IPS-15b (cell line): ENCODE results near the gene PHACTR3.
A peak's percentile ranks its signal among the peaks of the same experiment; 100 is the strongest.

Source experiments
- H3K27me3 ChIP-seq: one replicate; pipeline ENCODE4 v1.6.1; 2013; ENCODE audit warnings: low read length; ENCODE audit not compliant: control insufficient read depth, insufficient read depth
- H3K36me3 ChIP-seq: one replicate; pipeline ENCODE4 v1.6.1; 2013; ENCODE audit warnings: low read length; ENCODE audit not compliant: control insufficient read depth, insufficient read depth
- H3K4me1 ChIP-seq: one replicate; pipeline ENCODE4 v1.6.1; 2013; ENCODE audit warnings: mild to moderate bottlenecking, low read length; ENCODE audit not compliant: control insufficient read depth, insufficient read depth
- H3K4me3 ChIP-seq: one replicate; pipeline ENCODE4 v1.5.1; 2013; ENCODE audit warnings: low read depth, low read length
- H3K9ac ChIP-seq: one replicate; pipeline ENCODE4 v1.6.1; 2013; ENCODE audit warnings: low read depth, mild to moderate bottlenecking, low read length
- H3K9me3 ChIP-seq: one replicate; pipeline ENCODE4 v1.6.1; 2013; ENCODE audit warnings: mild to moderate bottlenecking, low read length; ENCODE audit not compliant: control insufficient read depth, insufficient read depth

PHACTR3 gene

GRCh38 chr20:59600472-59600871 lies 3.9 kb upstream of the PHACTR3 start:
- no peak overlapping the region for H3K4me3 ChIP-seq
- no peak overlapping the region for H3K9ac ChIP-seq
- no peaks in the 10 kb centered on the region for H3K9me3 ChIP-seq
- peaks cover 52% of the 10 kb centered on the region for H3K27me3 ChIP-seq
- no peaks in the 10 kb centered on the region for H3K36me3 ChIP-seq
- no peaks in the 10 kb centered on the region for H3K4me1 ChIP-seq

GRCh38 chr20:59602546-59603080 lies 1.7 kb upstream of the PHACTR3 start:
- Histone ChIP-seq H3K27me3 (peaks cover 70% of the 10 kb centered on the region), H3K4me1 (no peaks in the 10 kb centered on the region), H3K9me3 (no peaks in the 10 kb centered on the region), H3K36me3 (no peaks in the 10 kb centered on the region), H3K9ac (no peak overlapping the region), H3K4me3 (no peak overlapping the region)

DNA sequence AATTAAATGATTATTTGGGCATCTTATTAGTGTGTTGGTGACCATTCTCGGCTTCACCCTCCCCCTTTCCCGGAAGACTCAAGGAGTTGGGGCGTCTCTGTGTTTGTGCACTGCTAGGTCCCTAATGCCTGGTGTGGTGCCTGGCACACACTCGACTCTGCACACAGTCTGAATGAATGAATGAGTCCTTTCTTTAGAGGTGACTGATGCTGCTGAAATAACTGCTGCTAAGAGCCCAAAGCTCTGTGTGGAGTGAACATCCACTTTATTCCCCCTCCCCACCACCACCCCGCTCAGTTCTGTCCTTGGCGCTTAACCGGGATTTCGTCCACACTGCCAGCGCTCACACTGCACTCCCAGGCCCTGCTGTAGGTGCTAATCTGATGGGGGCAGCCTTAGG lies 1.2 kb upstream of the PHACTR3 start:
- peak overlapping the region; percentile 30 for H3K4me3 ChIP-seq
- H3K9me3 ChIP-seq = no peaks in the 10 kb centered on the region
- no peak overlapping the region for H3K9ac ChIP-seq
- H3K4me1 ChIP-seq = no peaks in the 10 kb centered on the region
- H3K27me3 ChIP-seq = peaks cover 73% of the 10 kb centered on the region
- no peaks in the 10 kb centered on the region for H3K36me3 ChIP-seq

- H3K9ac ChIP-seq = no peak overlapping the region
- H3K4me1 ChIP-seq = no peaks in the 10 kb centered on the region
- H3K36me3 ChIP-seq = no peaks in the 10 kb centered on the region
- H3K9me3 ChIP-seq = no peaks in the 10 kb centered on the region
- peaks cover 78% of the 10 kb centered on the region for H3K27me3 ChIP-seq
- H3K4me3 ChIP-seq = peak overlapping the region; percentile 45
Measured at GRCh38 chr20:59604741-59605600, 631 bp downstream of the PHACTR3 start.

- no peaks in the 10 kb centered on the region for H3K9me3 ChIP-seq
- peak overlapping the region; percentile 45 for H3K4me3 ChIP-seq
- H3K27me3 ChIP-seq = peaks cover 73% of the 10 kb centered on the region
- no peaks in the 10 kb centered on the region for H3K36me3 ChIP-seq
- H3K4me1 ChIP-seq = no peaks in the 10 kb centered on the region
- no peak overlapping the region for H3K9ac ChIP-seq
Measured at GRCh38 chr20:59605601-59606364, 1.4 kb downstream of the PHACTR3 start.

DNA sequence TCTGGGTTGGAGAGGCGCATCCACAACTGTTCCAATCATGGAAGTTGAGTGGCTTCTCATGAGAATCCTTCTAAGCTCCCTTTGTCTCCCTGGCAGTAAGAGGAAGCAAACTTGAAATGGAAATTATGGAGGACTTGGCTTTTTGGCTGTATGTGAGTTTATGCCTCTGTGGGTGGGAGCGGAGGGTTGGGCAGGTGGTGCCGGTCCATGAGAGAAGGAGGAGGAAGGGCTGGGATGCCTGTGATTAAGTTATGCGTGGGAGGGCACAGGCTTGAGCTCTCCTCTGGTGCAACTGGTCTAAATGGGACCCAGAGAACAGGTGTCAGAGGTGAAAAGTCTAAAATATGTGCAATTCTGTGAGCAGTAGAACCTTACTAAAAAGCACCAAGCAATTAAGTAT lies 2.2 kb downstream of the PHACTR3 start:
- Histone ChIP-seq H3K4me1 (no peaks in the 10 kb centered on the region), H3K4me3 (no peak overlapping the region), H3K9me3 (no peaks in the 10 kb centered on the region), H3K36me3 (no peaks in the 10 kb centered on the region), H3K27me3 (peaks cover 66% of the 10 kb centered on the region), H3K9ac (no peak overlapping the region)

GRCh38 chr20:59608396-59608795 lies 4.1 kb downstream of the PHACTR3 start:
- Histone ChIP-seq H3K9ac (no peak overlapping the region), H3K9me3 (no peaks in the 10 kb centered on the region), H3K4me3 (no peak overlapping the region), H3K27me3 (peaks cover 48% of the 10 kb centered on the region), H3K36me3 (no peaks in the 10 kb centered on the region), H3K4me1 (no peaks in the 10 kb centered on the region)

DNA sequence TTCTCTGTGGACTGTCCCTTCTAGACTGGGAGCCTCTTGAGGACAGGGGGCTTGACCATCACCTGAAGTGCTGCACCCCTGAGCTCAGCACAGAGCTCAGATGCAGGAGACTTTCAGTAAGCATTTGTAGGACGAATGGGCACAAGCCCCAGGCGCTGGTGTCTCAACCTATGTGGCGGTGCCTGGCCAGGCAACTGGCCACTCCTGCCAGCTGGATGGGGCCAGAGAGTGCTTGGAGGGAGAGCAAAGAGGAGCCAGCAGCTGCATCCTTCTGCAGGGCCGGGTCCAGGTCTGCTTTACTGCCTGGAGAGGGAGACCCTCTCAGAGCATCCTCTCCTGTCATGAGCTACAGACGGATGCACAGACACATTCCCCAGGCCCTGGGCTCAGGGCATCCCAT lies 4.5 kb downstream of the PHACTR3 start:
- Histone ChIP-seq H3K9ac (no peak overlapping the region), H3K4me1 (no peaks in the 10 kb centered on the region), H3K27me3 (peaks cover 43% of the 10 kb centered on the region), H3K36me3 (no peaks in the 10 kb centered on the region), H3K4me3 (no peak overlapping the region), H3K9me3 (no peaks in the 10 kb centered on the region)

DNA sequence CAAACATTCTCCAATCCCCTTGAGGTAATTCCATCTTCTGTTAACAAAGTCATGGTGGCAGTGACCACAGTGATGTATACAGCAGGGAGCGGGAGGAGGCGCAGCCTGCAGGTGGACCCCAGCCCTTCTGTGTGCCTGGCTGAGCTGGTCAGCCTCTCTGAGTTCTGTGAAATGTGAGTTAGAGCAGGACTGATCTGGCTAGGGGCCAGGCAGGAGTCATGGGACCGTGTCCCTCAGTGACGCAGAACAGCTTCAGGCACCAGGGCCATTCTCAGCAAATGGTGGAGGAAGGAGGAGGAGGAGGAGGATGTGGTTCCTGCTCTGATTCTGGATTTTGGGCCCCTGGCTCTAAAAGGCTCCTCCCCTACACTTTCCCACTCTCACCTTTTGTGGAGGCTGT lies 6.9 kb downstream of the PHACTR3 start:
- no peaks in the 10 kb centered on the region for H3K9me3 ChIP-seq
- H3K4me1 ChIP-seq = no peaks in the 10 kb centered on the region
- H3K4me3 ChIP-seq = no peak overlapping the region
- H3K36me3 ChIP-seq = no peaks in the 10 kb centered on the region
- H3K27me3 ChIP-seq = peaks cover 29% of the 10 kb centered on the region
- H3K9ac ChIP-seq = no peak overlapping the region

GRCh38 chr20:59613861-59614260 lies 9.5 kb downstream of the PHACTR3 start:
- Histone ChIP-seq H3K27me3 (peaks cover 6% of the 10 kb centered on the region), H3K9me3 (no peaks in the 10 kb centered on the region), H3K9ac (no peak overlapping the region), H3K4me3 (no peak overlapping the region), H3K4me1 (no peaks in the 10 kb centered on the region), H3K36me3 (no peaks in the 10 kb centered on the region)

- peaks cover 5% of the 10 kb centered on the region for H3K27me3 ChIP-seq
- no peak overlapping the region for H3K9ac ChIP-seq
- no peaks in the 10 kb centered on the region for H3K4me1 ChIP-seq
Measured at GRCh38 chr20:59614714-59615113, 10.4 kb downstream of the PHACTR3 start.

GRCh38 chr20:59616306-59616705 lies 12.0 kb downstream of the PHACTR3 start:
- no peaks in the 10 kb centered on the region for H3K9me3 ChIP-seq
- no peaks in the 10 kb centered on the region for H3K4me1 ChIP-seq
- H3K27me3 ChIP-seq = peaks cover 2% of the 10 kb centered on the region
- no peaks in the 10 kb centered on the region for H3K36me3 ChIP-seq
- H3K9ac ChIP-seq = no peak overlapping the region
- H3K4me3 ChIP-seq = no peak overlapping the region

More at GRCh38 chr20:59614714-59615113, 10.4 kb downstream of the PHACTR3 start:
- no peaks in the 10 kb centered on the region for H3K36me3 ChIP-seq
- no peak overlapping the region for H3K4me3 ChIP-seq
- H3K9me3 ChIP-seq = no peaks in the 10 kb centered on the region
